PC-9 (cell line): ENCODE results near the gene NLRP8. TPM values are rescaled to one million over a fixed set of nuclear protein-coding genes. Genes with fewer than 3 reads are reported as not detected.

Experiments
- BruUV-seq: library from RNA; stranded (reverse); fragments of 400-500 nt; replicated peaks from 2 replicates; lab custom pipeline; 2021; lab: Mats Ljungman, UMichigan
- CTCF ChIA-PET: fragments of 300-600 bp; sonication (Branson Sonifier 250); formaldehyde crosslinking; loops from one replicate; lab custom pipeline; 2022; ENCODE audit warnings: antibody characterized with exemption; lab: Charles Lee
- POLR2A ChIA-PET: fragments of 300-600 bp; sonication (Branson Sonifier 250); formaldehyde crosslinking; loops from one replicate; lab custom pipeline; 2022; ENCODE audit warnings: antibody characterized with exemption; ENCODE audit not compliant: unreplicated experiment; lab: Charles Lee
- DNase-seq, 2 experiments: peaks; one replicate each; pipeline versions ENCODE4 v3.0.0 to v3.0.0-alpha.2; 2015 to 2022; ENCODE audit warnings: mixed read lengths in 1 of 2
- H2AFZ ChIP-seq: fragments of 200-600 bp; sonication (generic); 2 replicates; pipeline ENCODE4 v1.8.1; 2017; ENCODE audit warnings: antibody characterized with exemption
- H3F3A ChIP-seq: fragments of 200-600 bp; sonication (generic); 2 replicates; pipeline ENCODE4 v1.8.1; 2017; ENCODE audit warnings: antibody characterized with exemption, mild to moderate bottlenecking, low read depth; ENCODE audit not compliant: insufficient read depth
- H3K27ac ChIP-seq: fragments of 200-600 bp; sonication (generic); 2 replicates; pipeline ENCODE4 v1.6.1; 2016; ENCODE audit warnings: mixed run types
- H3K27me3 ChIP-seq: fragments of 200-600 bp; sonication (generic); 2 replicates; pipeline ENCODE4 v1.6.1; 2016; ENCODE audit warnings: low read depth, mixed run types; ENCODE audit not compliant: insufficient read depth
- H3K36me3 ChIP-seq: fragments of 200-600 bp; sonication (generic); 2 replicates; pipeline ENCODE4 v1.6.1; 2016; ENCODE audit warnings: low read depth, mixed run types
- H3K4me1 ChIP-seq: fragments of 200-600 bp; sonication (generic); replicated peaks from 2 replicates; pipeline ENCODE4 v1.6.1; 2016; ENCODE audit warnings: mixed run types; ENCODE audit not compliant: insufficient read depth
- H3K4me2 ChIP-seq: fragments of 200-600 bp; sonication (generic); 2 replicates; pipeline ENCODE4 v1.6.1; 2017; ENCODE audit warnings: mixed run types
- H3K4me3 ChIP-seq: fragments of 200-600 bp; sonication (generic); 2 replicates; pipeline ENCODE4 v1.6.1; 2016; ENCODE audit warnings: mixed run types
- H3K79me2 ChIP-seq: fragments of 200-600 bp; sonication (generic); 2 replicates; pipeline ENCODE4 v1.6.1; 2017; ENCODE audit warnings: low read depth, mixed run types
- H3K9me2 ChIP-seq: fragments of 200-600 bp; sonication (generic); 2 replicates; pipeline ENCODE4 v1.8.1; 2017; ENCODE audit warnings: mild to moderate bottlenecking; ENCODE audit not compliant: insufficient read depth
- H3K9me3 ChIP-seq: fragments of 200-600 bp; sonication (generic); 2 replicates; pipeline ENCODE4 v1.8.1; 2016; ENCODE audit warnings: low read depth; ENCODE audit not compliant: insufficient read depth
- H4K20me1 ChIP-seq: fragments of 200-600 bp; sonication (generic); 2 replicates; pipeline ENCODE4 v1.8.1; 2017; ENCODE audit not compliant: insufficient read depth
- CTCF ChIP-seq: fragments of 200-600 bp; sonication (generic); conservative IDR thresholded peaks from 2 replicates; pipeline ENCODE4 v1.6.1; 2017; ENCODE audit warnings: mixed run types, antibody characterized with exemption, mild to moderate bottlenecking, moderate library complexity
- intact Hi-C: fragments of 100-400 bp; cut with micrococcal nuclease; formaldehyde crosslinking; loops from one replicate; pipeline ENCODE4 v1.10.0; 2022; ENCODE audit not compliant: unreplicated experiment
- total RNA-seq: library from RNA; stranded (reverse); gene quantifications from 2 replicates; pipeline ENCODE4 v1.2.3, GENCODE V29; 2021

The NLRP8 gene
- total RNA-seq, 1 experiment from 2014 or later: not detected

GRCh38 chr19:56026769-56027168 is 79.1 kb downstream of the NLRP8 start:
- intact Hi-C loops: no loop called here
- Histone ChIP-seq H3K4me3 (no peak overlapping the region), H3K4me1 (no peaks in the 10 kb centered on the region), H4K20me1 (no peaks in the 10 kb centered on the region), H3K9me2 (no peaks in the 10 kb centered on the region), H3K36me3 (no peaks in the 10 kb centered on the region), H3K4me2 (no peak overlapping the region), H2AFZ (no peak overlapping the region), H3K79me2 (no peaks in the 10 kb centered on the region), H3K9me3 (no peaks in the 10 kb centered on the region), H3K27ac (no peak overlapping the region), H3F3A (no peaks in the 10 kb centered on the region), H3K27me3 (peaks cover 93% of the 10 kb centered on the region)
- no peak for TF ChIP-seq CTCF
- CTCF ChIA-PET: no interaction called here
- BruUV-seq: no TSS peak
- DNase-seq: no peak
- POLR2A ChIA-PET: no interaction called here

Other genes starting within 250 kb of the NLRP8 start
- gene NLRP9, start 209.4 kb upstream of the NLRP8 start, total RNA-seq: not detected in 2 replicates
- not detected in 2 replicates for gene RFPL4A, start 188.7 kb upstream of the NLRP8 start, total RNA-seq
- gene RFPL4AL1, start 178.7 kb upstream of the NLRP8 start, total RNA-seq: not detected in 2 replicates
- not detected in 2 replicates for gene NLRP11, start 115.8 kb upstream of the NLRP8 start, total RNA-seq
- 1.6 and 1.7 TPM in 2 replicates for gene NLRP4, start 111.3 kb upstream of the NLRP8 start, total RNA-seq
- not detected in 2 replicates for gene NLRP13, start 15.5 kb upstream of the NLRP8 start, total RNA-seq
- not detected in 2 replicates for gene NLRP5, start 38.9 kb downstream of the NLRP8 start, total RNA-seq
- gene ZNF787, start 173.5 kb downstream of the NLRP8 start, total RNA-seq: 51.4 and 51.5 TPM in 2 replicates
- gene ZNF444, start 193.5 kb downstream of the NLRP8 start, total RNA-seq: 50.5 and 74.2 TPM in 2 replicates
- not detected in 2 replicates for gene GALP, start 228.2 kb downstream of the NLRP8 start, total RNA-seq
- gene ZSCAN5B, start 250.0 kb downstream of the NLRP8 start, total RNA-seq: not detected in 2 replicates